Panc1 (cell line): ENCODE measurements around the gene FMO2. TPM values are rescaled to one million over a fixed set of nuclear protein-coding genes. Genes with fewer than 3 reads are reported as not detected.

Experiments used
- ATAC-seq: fragments of 200-7000 bp; cut with Tn5 transposase; 2 replicates; pipeline ENCODE4 v1.9.1; 2020; ENCODE audit warnings: mild to moderate bottlenecking, moderate library complexity
- BruUV-seq: library from RNA; stranded (reverse); fragments of 400-500 nt; replicated peaks from 2 replicates; lab custom pipeline; 2021; lab: Mats Ljungman, UMichigan
- CTCF ChIA-PET: fragments of 300-600 bp; sonication (Branson Sonifier 250); formaldehyde crosslinking; loops from one replicate; lab custom pipeline; 2022; ENCODE audit warnings: antibody characterized with exemption; lab: Charles Lee
- POLR2A ChIA-PET: fragments of 300-600 bp; sonication (Branson Sonifier 250); formaldehyde crosslinking; loops from one replicate; lab custom pipeline; 2022; ENCODE audit warnings: antibody characterized with exemption; lab: Charles Lee
- DNase-seq: peaks from one replicate; pipeline ENCODE4 v3.0.0-alpha.2; 2010; ENCODE audit warnings: low read depth, low spot score
- H3K27ac ChIP-seq: 2 replicates; pipeline ENCODE4 v1.5.1; 2011; ENCODE audit warnings: mild to moderate bottlenecking, low read length, inconsistent platforms
- H3K27me3 ChIP-seq: fragments of 200-500 bp; sonication (Bioruptor generic); 2 replicates; pipeline ENCODE4 v1.6.0; 2014; ENCODE audit warnings: low read length, inconsistent platforms; ENCODE audit not compliant: control insufficient read depth, insufficient read depth
- H3K36me3 ChIP-seq: fragments of 200-500 bp; sonication (Bioruptor generic); 2 replicates; pipeline ENCODE4 v1.5.1; 2014; ENCODE audit warnings: inconsistent platforms, mild to moderate bottlenecking, low read length, moderate library complexity; ENCODE audit not compliant: control insufficient read depth, insufficient read depth
- H3K4me1 ChIP-seq: 2 replicates; pipeline ENCODE4 v1.5.1; 2011; ENCODE audit warnings: inconsistent platforms, mild to moderate bottlenecking, low read length, moderate library complexity; ENCODE audit not compliant: control insufficient read depth, insufficient read depth
- H3K4me3 ChIP-seq, 2 experiments: 2 replicates each; pipeline ENCODE4 v1.5.1; 2011 to 2012; ENCODE audit warnings: low read depth in 2 of 2, low read length in 2 of 2, mild to moderate bottlenecking in 2 of 2, inconsistent platforms in 1 of 2, moderate library complexity in 1 of 2
- H3K9me3 ChIP-seq: fragments of 200-500 bp; sonication (Bioruptor generic); 2 replicates; pipeline ENCODE4 v1.5.1; 2014; ENCODE audit warnings: low read depth, mild to moderate bottlenecking, inconsistent platforms, low read length, moderate library complexity; ENCODE audit not compliant: control insufficient read depth, insufficient read depth
- POLR2AphosphoS5 ChIP-seq: IDR thresholded peaks from 2 replicates; pipeline ENCODE4 v1.6.1; 2012; ENCODE audit warnings: mild to moderate bottlenecking, low read depth, low read length, moderate library complexity
- REST ChIP-seq, 2 experiments: IDR thresholded peaks; 2 replicates each; pipeline ENCODE4 v1.6.1; 2011 to 2012; ENCODE audit warnings: low read depth in 2 of 2, control low read depth in 1 of 2, low read length in 1 of 2, mild to moderate bottlenecking in 1 of 2, moderate library complexity in 1 of 2; ENCODE audit not compliant: insufficient read depth in 1 of 2
- SIN3A ChIP-seq: IDR thresholded peaks from 2 replicates; pipeline ENCODE4 v1.6.1; 2012; ENCODE audit warnings: low read depth, mild to moderate bottlenecking, low read length, moderate library complexity, borderline replicate concordance; ENCODE audit not compliant: insufficient read depth
- TCF7L2 ChIP-seq: IDR thresholded peaks from 2 replicates; pipeline ENCODE4 v1.6.1; 2011; ENCODE audit warnings: mild to moderate bottlenecking, low read depth, low read length, inconsistent platforms
- in situ Hi-C: cut with HindIII; loops from 2 replicates; pipeline ENCODE4 v1.10.0; 2016; ENCODE audit warnings: low sequenced_read_pairs, low pct_unique_long_range_greater_than_20kb
- intact Hi-C: fragments of 100-400 bp; cut with micrococcal nuclease; formaldehyde crosslinking; loops from one replicate; pipeline ENCODE4 v1.10.0; 2022; ENCODE audit not compliant: unreplicated experiment
- total RNA-seq: library from RNA; stranded (reverse); gene quantifications from one replicate; pipeline ENCODE4 v1.2.1, GENCODE V29; 2021; ENCODE audit not compliant: unreplicated experiment
- TF ChIP-seq, protein P1 (sequence below): fragments of 450-650 bp; IDR thresholded peaks from 2 replicates; pipeline ENCODE4 v1.5.1; 2017; ENCODE audit warnings: mild to moderate bottlenecking

FMO2 gene
- total RNA-seq, 1 experiment from 2014 or later = 0.08 TPM

GRCh38 chr1:171177261-171177660 is 7.8 kb upstream of the FMO2 start:
- Histone ChIP-seq H3K27ac (no peak overlapping the region), H3K36me3 (no peaks in the 10 kb centered on the region), H3K4me1 (no peaks in the 10 kb centered on the region), H3K27me3 (no peaks in the 10 kb centered on the region), H3K9me3 (no peaks in the 10 kb centered on the region), H3K4me3 (no peak overlapping the region)
- POLR2A ChIA-PET = no interaction called here
- no peak for ATAC-seq
- intact Hi-C loops (no loop called here), in situ Hi-C loops (no loop called here)
- no TSS peak for BruUV-seq
- no peak for DNase-seq
- CTCF ChIA-PET = no interaction called here
- TF ChIP-seq TCF7L2 = no peak
- TF ChIP-seq, protein P1, sequence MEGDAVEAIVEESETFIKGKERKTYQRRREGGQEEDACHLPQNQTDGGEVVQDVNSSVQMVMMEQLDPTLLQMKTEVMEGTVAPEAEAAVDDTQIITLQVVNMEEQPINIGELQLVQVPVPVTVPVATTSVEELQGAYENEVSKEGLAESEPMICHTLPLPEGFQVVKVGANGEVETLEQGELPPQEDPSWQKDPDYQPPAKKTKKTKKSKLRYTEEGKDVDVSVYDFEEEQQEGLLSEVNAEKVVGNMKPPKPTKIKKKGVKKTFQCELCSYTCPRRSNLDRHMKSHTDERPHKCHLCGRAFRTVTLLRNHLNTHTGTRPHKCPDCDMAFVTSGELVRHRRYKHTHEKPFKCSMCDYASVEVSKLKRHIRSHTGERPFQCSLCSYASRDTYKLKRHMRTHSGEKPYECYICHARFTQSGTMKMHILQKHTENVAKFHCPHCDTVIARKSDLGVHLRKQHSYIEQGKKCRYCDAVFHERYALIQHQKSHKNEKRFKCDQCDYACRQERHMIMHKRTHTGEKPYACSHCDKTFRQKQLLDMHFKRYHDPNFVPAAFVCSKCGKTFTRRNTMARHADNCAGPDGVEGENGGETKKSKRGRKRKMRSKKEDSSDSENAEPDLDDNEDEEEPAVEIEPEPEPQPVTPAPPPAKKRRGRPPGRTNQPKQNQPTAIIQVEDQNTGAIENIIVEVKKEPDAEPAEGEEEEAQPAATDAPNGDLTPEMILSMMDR = no peak
- TF ChIP-seq REST (IDR thresholded peaks at IDR 0.05; ENCODE audit: insufficient read depth in 1 of 2, low read depth in 2 of 2, low read length in 1 of 2) = no peak
- no peak for TF ChIP-seq POLR2AphosphoS5
- TF ChIP-seq SIN3A = no peak

DNA sequence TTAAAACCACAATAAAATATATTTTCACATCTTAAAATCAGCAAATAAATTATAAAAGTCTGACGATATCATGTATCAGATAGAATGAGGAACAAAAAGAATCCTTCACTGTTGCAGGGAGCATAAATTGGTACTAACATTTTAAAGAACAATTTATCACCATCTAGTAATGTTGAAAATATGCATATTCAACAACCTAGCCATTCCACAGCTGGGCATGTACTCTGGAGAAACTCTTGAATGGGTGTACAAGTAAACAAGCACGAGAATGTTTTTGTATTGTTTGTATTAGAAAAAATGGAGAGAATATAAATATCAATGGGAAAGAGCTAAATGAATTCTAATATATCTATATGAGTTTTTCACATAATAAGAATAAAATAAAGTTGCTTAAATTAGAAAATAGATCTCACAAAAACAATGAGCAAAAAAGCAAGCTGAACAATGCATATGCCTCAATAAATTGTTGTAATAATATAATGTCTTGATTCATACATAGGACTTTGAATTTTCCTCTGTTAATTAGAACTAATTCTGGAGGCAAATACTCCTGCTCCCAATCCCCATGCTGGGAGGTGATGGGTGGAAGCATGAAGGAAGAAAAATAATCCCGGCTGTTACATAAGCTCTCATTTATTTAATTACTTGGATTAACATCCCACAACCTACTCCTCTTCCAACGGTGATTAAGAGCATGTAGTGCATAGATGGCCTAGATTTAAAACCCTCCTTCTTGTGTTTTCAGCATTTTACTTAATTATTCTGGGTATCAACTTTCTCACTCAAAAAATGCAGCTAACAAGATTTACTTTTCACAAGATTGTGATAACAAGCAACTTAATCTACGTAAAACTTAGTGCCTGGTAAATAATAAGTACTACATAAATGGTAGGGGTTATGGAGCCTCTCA is 5.5 kb upstream of the FMO2 start:
- TF ChIP-seq, protein P1 = no peak
- TF ChIP-seq REST (IDR thresholded peaks at IDR 0.05; ENCODE audit: insufficient read depth in 1 of 2, low read depth in 2 of 2, low read length in 1 of 2) = no peak
- no peak for TF ChIP-seq SIN3A
- no peak for TF ChIP-seq TCF7L2
- TF ChIP-seq POLR2AphosphoS5 = no peak
- Histone ChIP-seq H3K27ac (no peak overlapping the region), H3K4me1 (no peaks in the 10 kb centered on the region), H3K9me3 (no peaks in the 10 kb centered on the region), H3K36me3 (no peaks in the 10 kb centered on the region), H3K4me3 (no peak overlapping the region), H3K27me3 (no peaks in the 10 kb centered on the region)
- DNase-seq (no peak), ATAC-seq (no peak)
- in situ Hi-C loops = no loop called here
- intact Hi-C loops = no loop called here
- CTCF ChIA-PET = interaction anchor here (0.6 kb wide), 1 partner anchor 134 kb away, joined by 4 read pairs; no protein-coding TSS in a partner anchor
- POLR2A ChIA-PET = no interaction called here
- no TSS peak for BruUV-seq
